Measurements from ENCODE around the gene GNA12. TPM values are rescaled to one million over a fixed set of nuclear protein-coding genes. Genes with fewer than 3 reads are reported as not detected.
"Not testable (repeated sequence)": the region's sequence is repeated elsewhere in the genome, so short reads cannot be mapped to it uniquely, and the experiment has no call there.

The GNA12 gene
- polyA plus RNA-seq, 1 donor: 27.1 TPM

- DNase-seq: no peak
These were observed 68.3 kb downstream of the GNA12 start for GRCh38 chr7:2775785-2776184.

DNA sequence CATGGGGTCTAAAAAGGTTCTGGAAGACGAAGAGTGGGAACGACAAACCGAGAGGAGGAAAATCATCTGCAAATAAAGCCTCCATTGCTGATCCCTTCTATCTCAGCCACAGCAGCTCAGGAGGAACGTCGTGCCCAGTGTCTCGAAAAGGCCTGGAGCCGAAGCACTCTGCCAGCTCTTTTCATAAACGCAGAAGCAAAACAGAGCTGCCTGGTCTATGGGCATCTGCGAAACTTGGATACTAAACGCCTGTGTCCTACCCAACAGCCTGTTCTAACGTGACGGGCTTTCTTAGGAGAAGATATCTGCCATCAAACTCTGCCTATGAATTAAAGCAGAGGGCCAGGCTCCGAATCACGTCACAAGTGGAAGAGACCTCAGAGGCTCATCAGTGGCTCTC is 68.7 kb downstream of the GNA12 start:
- no peak for DNase-seq

- no peak for DNase-seq
These were observed 69.2 kb downstream of the GNA12 start for GRCh38 chr7:2774935-2775334.

- DNase-seq: no peak
These were observed 69.8 kb downstream of the GNA12 start for GRCh38 chr7:2774280-2774679.

- no peak for DNase-seq
These were observed 70.5 kb downstream of the GNA12 start for GRCh38 chr7:2773608-2774007.

DNA sequence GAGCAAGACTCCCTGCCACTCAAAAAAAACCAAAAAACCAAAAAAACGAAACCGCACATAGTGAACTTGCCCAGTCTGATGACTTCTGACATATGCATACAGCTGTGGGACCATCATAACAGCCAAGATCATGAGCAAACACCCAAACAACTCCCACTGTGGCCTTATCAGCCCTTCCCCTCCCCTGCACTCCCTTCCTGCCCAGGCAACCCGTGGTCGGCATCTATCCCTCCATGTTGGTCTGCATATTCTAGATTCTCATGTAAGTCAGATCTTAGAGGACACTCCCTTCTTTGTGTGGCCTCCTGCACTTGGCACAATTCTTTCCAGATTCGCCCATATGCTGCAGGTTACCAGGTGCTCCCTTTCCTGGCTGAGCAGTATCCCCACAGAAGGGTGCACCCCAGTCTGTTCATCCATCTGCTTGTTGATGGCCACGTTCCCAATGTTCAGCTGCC is 72.8 kb downstream of the GNA12 start:
- DNase-seq: no peak

DNA sequence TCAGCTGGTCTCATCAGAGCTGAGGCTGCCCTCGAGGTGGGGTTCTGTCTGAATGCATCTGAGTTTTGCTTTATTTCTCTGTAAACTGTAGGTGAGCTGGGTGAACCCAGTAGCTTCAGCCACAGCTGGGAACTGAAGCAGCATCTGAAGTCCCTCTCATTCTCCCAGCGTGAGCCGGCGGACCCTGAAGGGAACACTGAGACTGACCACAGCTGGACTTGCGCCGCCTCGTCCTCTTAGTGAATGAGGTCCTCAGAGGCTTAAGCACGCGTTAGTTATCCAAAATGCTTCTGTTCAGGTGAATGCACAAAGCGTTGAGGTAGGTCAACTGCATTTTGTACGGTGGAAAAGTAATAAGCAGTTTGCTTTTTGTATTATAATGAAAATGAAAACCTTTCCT is 79.5 kb downstream of the GNA12 start:
- DNase-seq: no peak

- DNase-seq: no peak
These were observed 80.5 kb downstream of the GNA12 start for GRCh38 chr7:2763597-2763996.

DNA sequence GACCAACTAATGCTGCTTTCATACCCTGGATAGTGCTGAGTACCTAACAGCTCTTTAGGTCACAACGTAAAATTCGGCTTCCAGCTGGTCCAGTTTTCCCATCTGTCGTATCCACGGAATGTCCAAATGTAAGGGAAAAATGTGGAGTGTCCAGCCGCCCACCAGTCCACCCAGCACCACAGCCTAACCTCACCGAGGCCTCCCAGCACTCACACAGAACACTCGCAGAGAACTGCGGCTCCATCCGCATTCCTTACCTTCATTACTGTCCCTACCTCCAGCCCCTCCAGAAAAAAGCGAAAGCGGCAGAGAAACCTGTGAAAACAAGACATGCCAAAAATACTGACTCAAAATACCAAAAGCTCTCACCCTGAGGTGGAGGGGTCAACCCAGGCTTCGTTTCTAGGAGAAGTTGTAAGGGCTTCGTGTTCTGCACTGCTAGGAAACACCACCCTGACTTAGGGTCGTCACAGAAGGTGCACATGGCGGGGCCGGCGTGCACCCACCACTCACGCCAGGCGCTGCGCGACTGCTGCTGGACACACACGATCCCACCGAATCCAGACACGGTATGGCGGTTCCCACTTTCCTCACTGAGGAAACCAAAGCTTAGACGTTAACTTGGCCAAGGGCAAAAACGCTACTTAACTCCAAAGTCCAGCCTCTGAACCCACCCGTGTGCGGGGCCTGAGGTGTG is 82.2 kb downstream of the GNA12 start:
- DNase-seq: no peak

GRCh38 chr7:2761131-2761624 is 82.9 kb downstream of the GNA12 start:
- DNase-seq: no peak

DNA sequence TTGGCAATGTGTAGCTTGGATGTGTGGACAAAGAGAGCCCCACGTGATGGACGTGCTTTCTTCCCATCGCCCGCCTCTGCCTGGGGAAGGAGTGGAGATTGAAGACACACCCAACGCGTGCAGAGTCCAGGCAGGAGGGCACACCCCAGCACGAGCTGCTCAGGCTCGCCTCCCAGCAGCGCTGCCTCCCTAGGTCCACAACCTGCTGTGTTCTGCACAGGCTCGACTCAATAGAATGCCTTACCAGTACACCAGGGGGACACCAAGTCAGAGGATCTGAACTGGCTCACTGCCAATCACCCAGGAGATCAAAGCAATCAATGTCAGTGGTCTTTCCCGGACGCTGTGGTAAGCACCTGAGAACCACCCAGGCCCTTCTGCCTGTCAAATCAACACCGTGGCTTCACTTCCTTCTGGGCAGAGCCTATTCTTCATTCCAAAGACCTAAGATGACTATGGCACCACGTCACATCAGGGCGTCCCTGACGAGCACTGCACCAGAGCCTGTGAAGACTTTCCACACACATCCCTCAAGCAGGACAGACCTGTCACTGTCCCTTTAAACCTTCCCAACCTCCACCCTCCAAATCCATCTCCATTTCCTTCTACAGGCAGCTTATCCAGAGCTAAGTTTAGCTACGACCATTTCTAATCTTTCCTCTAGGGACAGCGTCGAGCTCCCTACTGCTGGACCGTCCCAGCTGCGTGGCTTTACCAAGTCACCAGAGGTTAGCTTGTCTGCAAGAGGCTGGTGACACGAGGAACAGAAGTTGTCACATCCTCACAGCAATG is 83.8 kb downstream of the GNA12 start:
- DNase-seq: no peak

DNA sequence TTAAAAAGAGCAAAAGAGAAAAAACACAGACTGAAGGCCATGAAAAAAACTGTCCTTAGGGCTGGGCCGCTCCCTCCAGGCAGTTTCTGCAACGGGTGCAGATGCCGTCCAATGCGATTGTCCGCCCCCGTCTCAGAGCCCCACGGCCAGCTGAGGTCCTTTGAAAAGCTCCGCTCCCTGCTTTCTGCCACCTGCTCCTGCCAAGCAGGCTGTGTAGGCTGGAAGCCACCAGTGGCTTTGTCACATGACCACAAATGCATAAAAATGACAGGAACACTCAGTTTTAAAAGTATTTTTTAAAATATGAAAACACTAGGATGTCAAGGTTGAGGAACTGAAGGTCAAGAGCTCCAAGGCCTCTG is 84.4 kb downstream of the GNA12 start:
- DNase-seq: peak; percentile 54

- DNase-seq: no peak
These were observed 85.2 kb downstream of the GNA12 start for GRCh38 chr7:2758673-2759616.

DNA sequence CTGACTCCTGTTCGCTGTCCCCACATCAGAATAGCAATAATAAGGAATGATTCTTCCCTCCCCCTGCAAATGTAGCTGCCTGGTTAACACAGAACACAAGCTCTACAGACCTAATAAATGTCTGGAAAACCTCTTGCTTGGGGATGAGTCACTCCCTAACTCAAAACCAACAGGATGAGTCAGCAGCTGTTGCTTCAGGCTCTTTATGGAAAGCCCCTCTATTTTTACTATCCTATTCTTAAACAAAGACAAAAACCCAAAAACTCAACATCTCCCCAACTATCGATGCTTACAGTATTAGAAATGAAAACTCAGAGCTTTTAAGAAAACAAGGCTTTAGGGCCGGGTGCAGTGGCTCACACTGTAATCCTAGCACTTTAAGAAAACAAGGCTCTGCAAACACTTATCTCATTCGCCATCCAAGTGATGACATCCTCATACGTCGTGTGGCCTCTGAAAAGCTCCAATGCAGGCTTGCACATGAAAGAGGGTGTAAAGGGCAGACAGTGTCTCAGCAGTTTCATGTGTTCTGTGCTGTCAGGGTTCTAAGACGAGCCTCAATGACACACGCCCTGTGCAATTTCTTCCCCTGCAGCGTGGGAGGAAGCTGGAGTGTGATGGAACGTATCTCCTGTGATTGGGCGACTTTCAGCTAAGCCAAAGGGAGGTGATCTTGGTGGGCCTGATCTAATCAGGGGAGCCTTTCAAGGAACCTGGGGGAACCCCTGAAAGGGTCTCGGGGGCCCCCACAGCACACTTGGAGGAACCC is 86.0 kb downstream of the GNA12 start:
- DNase-seq: peak; percentile 79

GRCh38 chr7:2757361-2757903 is 86.7 kb downstream of the GNA12 start:
- DNase-seq: no peak

DNA sequence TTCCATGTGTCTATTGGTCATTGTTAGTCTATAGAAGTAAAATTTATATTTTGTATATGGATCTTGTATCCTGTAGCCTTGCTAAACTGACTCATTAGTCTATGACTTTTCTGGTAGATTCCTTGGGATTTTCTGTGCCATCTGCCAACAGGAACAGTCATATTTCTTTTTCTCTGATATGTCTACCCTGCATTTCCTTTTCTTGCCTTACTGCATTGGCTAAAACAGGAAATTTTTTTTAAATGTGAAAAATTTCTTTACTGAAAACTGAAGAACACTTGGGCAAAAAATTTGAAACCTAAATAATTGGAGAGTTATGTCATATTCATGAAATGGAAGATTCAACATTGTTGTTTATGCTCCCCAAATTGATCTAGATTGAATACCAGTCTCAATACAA is 88.6 kb downstream of the GNA12 start:
- no peak for DNase-seq

- no peak for DNase-seq
These were observed 89.2 kb downstream of the GNA12 start for GRCh38 chr7:2754912-2755311.

DNA sequence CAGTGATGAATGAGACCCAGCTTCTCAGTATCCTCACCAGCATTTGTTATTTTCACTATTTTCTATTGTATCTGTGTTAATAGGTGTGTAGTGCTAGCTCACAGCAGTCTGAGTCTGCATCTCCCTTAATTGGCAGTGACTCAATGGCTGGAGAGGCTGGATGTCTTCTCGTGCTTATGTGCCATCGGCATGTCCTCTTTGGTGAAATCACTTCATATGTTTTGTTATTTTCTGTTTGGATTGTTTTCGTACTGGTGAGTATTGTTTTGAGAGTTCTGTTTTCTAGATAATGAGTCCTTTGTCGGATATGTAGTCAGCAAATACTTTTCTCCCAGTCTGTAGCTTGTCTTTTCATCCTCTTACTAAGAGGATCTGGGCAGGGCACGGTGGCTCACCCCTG is 90.0 kb downstream of the GNA12 start:
- no peak for DNase-seq

DNA sequence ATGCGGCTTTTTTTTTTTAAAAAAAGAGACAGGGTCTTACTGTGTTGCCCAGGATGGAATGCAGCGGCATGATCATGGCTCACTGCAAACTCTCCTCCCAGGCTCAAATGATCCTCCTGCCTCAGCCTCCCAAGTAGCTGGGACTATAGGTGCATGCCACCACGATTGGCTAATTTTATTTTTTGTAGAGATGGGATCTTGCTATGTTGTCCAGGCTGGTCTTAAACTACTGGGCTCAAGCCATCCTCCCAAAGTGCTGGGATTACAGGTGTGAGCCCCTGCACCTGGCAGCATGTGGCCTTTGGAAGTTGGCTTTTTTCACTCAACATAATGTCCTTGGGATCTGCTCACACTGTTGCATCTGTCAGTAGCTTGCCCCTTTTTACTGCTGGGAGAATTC is 91.0 kb downstream of the GNA12 start:
- DNase-seq: no peak

DNA sequence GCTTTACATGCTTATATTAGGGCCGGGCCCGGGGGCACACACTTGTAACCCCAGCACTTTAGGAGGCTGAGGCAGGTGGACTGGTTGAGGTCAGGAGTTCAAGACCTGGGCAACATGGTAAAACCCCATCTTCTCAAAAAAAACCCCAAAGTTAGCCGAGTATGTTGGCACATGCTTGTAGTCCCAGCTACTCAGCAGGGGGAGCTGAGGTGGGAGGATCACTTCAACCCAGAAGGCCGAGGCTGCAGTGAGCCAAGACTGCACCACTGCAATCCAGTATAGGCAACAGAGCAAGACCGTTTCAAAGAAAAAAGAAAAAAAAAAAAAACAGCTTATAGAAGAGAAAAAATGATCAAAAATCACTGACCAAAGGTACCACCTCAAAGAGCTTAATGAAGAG is 93.0 kb downstream of the GNA12 start:
- no peak for DNase-seq

DNA sequence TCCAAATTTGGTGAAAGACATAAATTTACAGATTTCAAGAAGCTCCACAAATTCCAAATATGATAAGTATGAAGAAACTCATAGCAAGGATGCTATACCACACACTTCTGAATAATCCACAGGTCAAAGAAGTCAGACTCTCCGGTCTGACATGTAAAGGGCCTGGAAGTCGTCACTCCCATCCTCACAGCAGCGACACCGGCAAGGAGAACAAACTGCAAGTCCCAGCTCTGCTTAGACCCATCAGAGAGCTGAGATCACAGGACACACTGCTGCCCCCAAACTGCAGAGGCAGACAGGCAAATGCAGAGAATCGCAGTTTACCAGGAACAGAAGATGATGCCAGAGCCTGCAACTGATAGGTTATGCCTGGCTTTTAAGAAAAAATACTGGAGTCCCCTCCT is 94.1 kb downstream of the GNA12 start:
- no peak for DNase-seq

GRCh38 chr7:2748684-2749083 is 95.4 kb downstream of the GNA12 start:
- DNase-seq: not testable (repeated sequence)

Data from hindlimb muscle (tissue), 1 donor.